Measurements from ENCODE around the gene C1orf159. TPM values are rescaled to one million over a fixed set of nuclear protein-coding genes. Genes with fewer than 3 reads are reported as not detected.

C1orf159 gene
- total RNA-seq, 2 donors from 2014 or later, result 8.8 to 13.2 TPM

GRCh38 chr1:1150100-1150499 is 34.2 kb upstream of the C1orf159 start:
- TF ChIP-seq POLR2A (IDR thresholded peaks at IDR 0.05) (no peak), CTCF (IDR thresholded peaks at IDR 0.05) (no peak)
- no peaks in the 10 kb centered on the region for H3K27me3 ChIP-seq
- no peaks in the 10 kb centered on the region for H3K36me3 ChIP-seq (replicated peaks in 1 of 2; ENCODE audit: insufficient read depth in 1 of 2, low read depth in 2 of 2)
- no peaks in the 10 kb centered on the region for H3K9me3 ChIP-seq
- ATAC-seq (no peak), DNase-seq (no peak)
- no peak overlapping the region for H3K4me3 ChIP-seq
- intact Hi-C loops (cut with DNase I), result no loop called here
- no peaks in the 10 kb centered on the region for H3K4me1 ChIP-seq
- no peak overlapping the region for H3K27ac ChIP-seq
- WGBS, 2 donors, result 76% methylated on average over 12 of the region's 12 CpGs; no CpG with 5 or more reads in 1 of the 2 donors

GRCh38 chr1:1149416-1149815 is 33.5 kb upstream of the C1orf159 start:
- no peak for TF ChIP-seq POLR2A (IDR thresholded peaks at IDR 0.05)
- no peak for TF ChIP-seq CTCF (IDR thresholded peaks at IDR 0.05)
- H3K4me1 ChIP-seq, result no peaks in the 10 kb centered on the region
- no peaks in the 10 kb centered on the region for H3K27me3 ChIP-seq
- intact Hi-C loops (cut with DNase I), result no loop called here
- no peaks in the 10 kb centered on the region for H3K36me3 ChIP-seq (replicated peaks in 1 of 2; ENCODE audit: insufficient read depth in 1 of 2, low read depth in 2 of 2)
- no peak overlapping the region for H3K27ac ChIP-seq
- WGBS, 2 donors, result 74 to 76% methylated on average over 15 of the region's 15 CpGs
- ATAC-seq (no peak), DNase-seq (no peak)
- no peak overlapping the region for H3K4me3 ChIP-seq
- H3K9me3 ChIP-seq, result no peaks in the 10 kb centered on the region

- WGBS, 2 donors, result 47 to 64% methylated on average over 13 to 24 of the region's 24 CpGs
- Histone ChIP-seq H3K27ac (no peak overlapping the region), H3K36me3 (replicated peaks in 1 of 2; ENCODE audit: insufficient read depth in 1 of 2, low read depth in 2 of 2) (no peaks in the 10 kb centered on the region), H3K9me3 (no peaks in the 10 kb centered on the region), H3K27me3 (no peaks in the 10 kb centered on the region), H3K4me1 (no peaks in the 10 kb centered on the region), H3K4me3 (no peak overlapping the region)
- ATAC-seq (no peak), DNase-seq (no peak)
- intact Hi-C loops (cut with DNase I), result no loop called here
- no peak for TF ChIP-seq CTCF (IDR thresholded peaks at IDR 0.05)
- no peak for TF ChIP-seq POLR2A (IDR thresholded peaks at IDR 0.05)
Measured at GRCh38 chr1:1148569-1148968, 32.7 kb upstream of the C1orf159 start.

- TF ChIP-seq CTCF (IDR thresholded peaks at IDR 0.05) (no peak), POLR2A (IDR thresholded peaks at IDR 0.05) (no peak)
- no peaks in the 10 kb centered on the region for H3K4me1 ChIP-seq
- no peak overlapping the region for H3K4me3 ChIP-seq
- no peaks in the 10 kb centered on the region for H3K27me3 ChIP-seq
- ATAC-seq (no peak), DNase-seq (no peak)
- intact Hi-C loops (cut with DNase I), result no loop called here
- H3K27ac ChIP-seq, result no peak overlapping the region
- H3K9me3 ChIP-seq, result no peaks in the 10 kb centered on the region
- WGBS, 2 donors, result 84 to 87% methylated on average over 6 to 13 of the region's 13 CpGs
- H3K36me3 ChIP-seq (replicated peaks in 1 of 2; ENCODE audit: insufficient read depth in 1 of 2, low read depth in 2 of 2), result no peaks in the 10 kb centered on the region
Measured at GRCh38 chr1:1148061-1148460, 32.2 kb upstream of the C1orf159 start.

- Histone ChIP-seq H3K27ac (no peak overlapping the region), H3K27me3 (no peaks in the 10 kb centered on the region), H3K36me3 (replicated peaks in 1 of 2; ENCODE audit: insufficient read depth in 1 of 2, low read depth in 2 of 2) (no peaks in the 10 kb centered on the region), H3K9me3 (no peaks in the 10 kb centered on the region), H3K4me1 (no peaks in the 10 kb centered on the region), H3K4me3 (no peak overlapping the region)
- DNase-seq, result no peak
- intact Hi-C loops (cut with DNase I), result no loop called here
- WGBS, 2 donors, result 60 to 91% methylated on average over 1 to 13 of the region's 15 CpGs
- TF ChIP-seq CTCF (IDR thresholded peaks at IDR 0.05) (no peak), POLR2A (IDR thresholded peaks at IDR 0.05) (no peak)
- no peak for ATAC-seq
Measured at GRCh38 chr1:1146596-1146995, 30.7 kb upstream of the C1orf159 start.
